H9 (cell line): Measurements from ENCODE around the gene CDK12. TPM values are rescaled to one million over a fixed set of nuclear protein-coding genes. Genes with fewer than 3 reads are reported as not detected.

Experiments
- DNase-seq: peaks from one replicate; pipeline ENCODE4 v3.0.0-alpha.2; 2017
- H2AFZ ChIP-seq: one replicate; pipeline ENCODE4 v1.6.1; 2013; ENCODE audit warnings: mild to moderate bottlenecking, low read length, control low read depth, moderate library complexity
- H2AK5ac ChIP-seq: 2 replicates; pipeline ENCODE4 v1.6.1; 2013; ENCODE audit warnings: low read length, control low read depth, mixed read lengths; ENCODE audit not compliant: insufficient read length
- H2BK120ac ChIP-seq: one replicate; pipeline ENCODE4 v1.6.1; 2013; ENCODE audit warnings: low read depth, mild to moderate bottlenecking, low read length, control low read depth, inconsistent platforms; ENCODE audit not compliant: poor library complexity, severe bottlenecking
- H2BK12ac ChIP-seq: 2 replicates; pipeline ENCODE4 v1.6.1; 2013; ENCODE audit warnings: low read length, control low read depth, mixed read lengths, low read depth; ENCODE audit not compliant: insufficient read length
- H2BK15ac ChIP-seq: 2 replicates; pipeline ENCODE4 v1.6.1; 2013; ENCODE audit warnings: low read depth, low read length, control low read depth
- H2BK20ac ChIP-seq: one replicate; pipeline ENCODE4 v1.6.1; 2013; ENCODE audit warnings: low read depth, mild to moderate bottlenecking, low read length, control low read depth, inconsistent platforms; ENCODE audit not compliant: poor library complexity, severe bottlenecking
- H2BK5ac ChIP-seq: 2 replicates; pipeline ENCODE4 v1.6.1; 2013; ENCODE audit warnings: low read length, control low read depth, mixed read lengths; ENCODE audit not compliant: insufficient read length
- H3K14ac ChIP-seq: 2 replicates; pipeline ENCODE4 v1.6.1; 2013; ENCODE audit warnings: low read length, control low read depth; ENCODE audit not compliant: insufficient read depth
- H3K18ac ChIP-seq: 2 replicates; pipeline ENCODE4 v1.6.1; 2013; ENCODE audit warnings: low read depth, mild to moderate bottlenecking, mixed read lengths, low read length, control low read depth; ENCODE audit not compliant: insufficient read length
- H3K23ac ChIP-seq: 2 replicates; pipeline ENCODE4 v1.6.1; 2013; ENCODE audit warnings: low read length, control low read depth, mixed read lengths, low read depth; ENCODE audit not compliant: insufficient read length
- H3K23me2 ChIP-seq: 2 replicates; pipeline ENCODE4 v1.6.1; 2013; ENCODE audit warnings: low read depth, mild to moderate bottlenecking, mixed read lengths, low read length, control low read depth; ENCODE audit not compliant: insufficient read length, poor library complexity, severe bottlenecking
- H3K27ac ChIP-seq: 2 replicates; pipeline ENCODE4 v1.5.1; 2013; ENCODE audit warnings: low read length, control low read depth, mixed read lengths, low read depth; ENCODE audit not compliant: insufficient read length
- H3K27me3 ChIP-seq: 2 replicates; pipeline ENCODE4 v1.6.1; 2013; ENCODE audit warnings: low read length, control low read depth, inconsistent platforms; ENCODE audit not compliant: insufficient read depth
- H3K4ac ChIP-seq: 2 replicates; pipeline ENCODE4 v1.6.1; 2013; ENCODE audit warnings: low read depth, mild to moderate bottlenecking, control low read depth, inconsistent platforms, low read length, moderate library complexity
- H3K4me1 ChIP-seq: 2 replicates; pipeline ENCODE4 v1.6.1; 2013; ENCODE audit warnings: low read length, control low read depth, inconsistent platforms; ENCODE audit not compliant: insufficient read depth
- H3K4me2 ChIP-seq: 2 replicates; pipeline ENCODE4 v1.6.1; 2013; ENCODE audit warnings: low read length, control low read depth, mixed read lengths; ENCODE audit not compliant: insufficient read length, insufficient read depth
- H3K56ac ChIP-seq: 2 replicates; pipeline ENCODE4 v1.6.1; 2013; ENCODE audit warnings: low read depth, mild to moderate bottlenecking, mixed read lengths, low read length, control low read depth; ENCODE audit not compliant: insufficient read length
- H3K79me1 ChIP-seq: 2 replicates; pipeline ENCODE4 v1.6.1; 2013; ENCODE audit warnings: low read depth, mild to moderate bottlenecking, moderate library complexity, low read length, control low read depth, inconsistent platforms; ENCODE audit not compliant: insufficient read depth, poor library complexity, severe bottlenecking
- H3K79me2 ChIP-seq: 2 replicates; pipeline ENCODE4 v1.6.1; 2013; ENCODE audit warnings: low read length, control low read depth, inconsistent platforms; ENCODE audit not compliant: insufficient read depth
- H3K9ac ChIP-seq: 2 replicates; pipeline ENCODE4 v1.6.1; 2013; ENCODE audit warnings: low read length, control low read depth, mixed read lengths; ENCODE audit not compliant: insufficient read length; ENCODE audit errors: extremely low read depth
- H3K9me3 ChIP-seq: one replicate; pipeline ENCODE4 v1.6.1; 2013; ENCODE audit warnings: low read depth, low read length, inconsistent platforms; ENCODE audit not compliant: control insufficient read depth
- H3T11ph ChIP-seq: one replicate; pipeline ENCODE4 v1.6.1; 2013; ENCODE audit warnings: mild to moderate bottlenecking, low read length, control low read depth, inconsistent platforms
- H4K20me1 ChIP-seq: one replicate; pipeline ENCODE4 v1.6.1; 2013; ENCODE audit not compliant: control insufficient read depth, insufficient read length, insufficient read depth
- H4K5ac ChIP-seq: 2 replicates; pipeline ENCODE4 v1.6.1; 2013; ENCODE audit warnings: low read depth, mild to moderate bottlenecking, mixed read lengths, low read length, control low read depth; ENCODE audit not compliant: insufficient read length
- H4K8ac ChIP-seq: replicated peaks from 2 replicates; pipeline ENCODE4 v1.6.1; 2013; ENCODE audit warnings: low read length, control low read depth, mixed read lengths, low read depth; ENCODE audit not compliant: insufficient read length
- H4K91ac ChIP-seq: 2 replicates; pipeline ENCODE4 v1.6.1; 2013; ENCODE audit warnings: low read depth, mild to moderate bottlenecking, moderate library complexity, mixed read lengths, low read length, control low read depth; ENCODE audit not compliant: insufficient read length
- H3K27ac Mint-ChIP-seq, 3 experiments: 2 replicates in 2 of 3; 3 replicates in 1 of 3; pipeline ENCODE4 v1.8.0; 2020 to 2021; ENCODE audit warnings: mixed read lengths in 3 of 3, mild to moderate bottlenecking in 1 of 3, moderate library complexity in 1 of 3
- H3K27me3 Mint-ChIP-seq: 2 replicates; pipeline ENCODE4 v1.8.0; 2021; ENCODE audit warnings: low read depth, mild to moderate bottlenecking, moderate library complexity, mixed read lengths
- H3K36me3 Mint-ChIP-seq, 3 experiments: 2 replicates in 2 of 3; 3 replicates in 1 of 3; pipeline ENCODE4 v1.8.0; 2020 to 2021; ENCODE audit warnings: low read depth in 3 of 3, mixed read lengths in 3 of 3; ENCODE audit not compliant: insufficient read depth in 1 of 3
- H3K4me1 Mint-ChIP-seq, 2 experiments: 2 replicates each; pipeline ENCODE4 v1.8.0; 2020; ENCODE audit warnings: mixed read lengths in 2 of 2
- H3K4me3 Mint-ChIP-seq, 2 experiments: 2 replicates in 1 of 2; 3 replicates in 1 of 2; pipeline ENCODE4 v1.8.0; 2020 to 2021; ENCODE audit warnings: mild to moderate bottlenecking in 2 of 2, mixed read lengths in 2 of 2, moderate library complexity in 1 of 2
- H3K9me3 Mint-ChIP-seq, 2 experiments: 2 replicates in 1 of 2; 3 replicates in 1 of 2; pipeline ENCODE4 v1.8.0; 2020; ENCODE audit warnings: mild to moderate bottlenecking in 2 of 2, mixed read lengths in 2 of 2, moderate library complexity in 1 of 2
- WGBS: extraction: QIAGEN DNeasy Blood & Tissue Kit; methylation state at CpG from one replicate; pipeline ENCODE4 v1.1.7; 2013; ENCODE audit warnings: missing lambda C conversion rate, low lambda C conversion rate, mixed read lengths; ENCODE audit not compliant: insufficient read length; ENCODE audit errors: extremely low coverage; 5-methylcytosine and 5-hydroxymethylcytosine counted together
- total RNA-seq: library from RNA; stranded (reverse); gene quantifications from 2 replicates; pipeline ENCODE4 v1.2.1, GENCODE V29; 2021
- TF ChIP-seq, protein P1 (sequence below): fragments of 200-600 bp; sonication (generic); conservative IDR thresholded peaks from 3 replicates; pipeline ENCODE4 v1.8.0; 2021; ENCODE audit warnings: antibody characterized with exemption, mild to moderate bottlenecking

CDK12 gene
- total RNA-seq, 1 experiment from 2014 or later = 87.6 TPM

DNA sequence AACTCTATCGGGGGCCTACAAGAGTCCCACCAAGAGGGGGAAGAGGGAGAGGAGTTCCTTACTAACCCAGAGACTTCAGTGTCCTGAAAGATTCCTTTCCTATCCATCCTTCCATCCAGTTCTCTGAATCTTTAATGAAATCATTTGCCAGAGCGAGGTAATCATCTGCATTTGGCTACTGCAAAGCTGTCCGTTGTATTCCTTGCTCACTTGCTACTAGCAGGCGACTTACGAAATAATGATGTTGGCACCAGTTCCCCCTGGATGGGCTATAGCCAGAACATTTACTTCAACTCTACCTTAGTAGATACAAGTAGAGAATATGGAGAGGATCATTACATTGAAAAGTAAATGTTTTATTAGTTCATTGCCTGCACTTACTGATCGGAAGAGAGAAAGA lies 70.0 kb downstream of the CDK12 start:
- WGBS = no CpG with 5 or more reads among the region's 6 CpGs
- Histone ChIP-seq H3T11ph (no peak overlapping the region), H4K5ac (no peak overlapping the region), H4K20me1 (no peaks in the 10 kb centered on the region), H2BK12ac (no peak overlapping the region), H2BK5ac (no peak overlapping the region), H3K27me3 (no peaks in the 10 kb centered on the region), H3K23me2 (no peaks in the 10 kb centered on the region), H3K27ac (no peak overlapping the region), H4K91ac (no peak overlapping the region), H3K4me2 (no peak overlapping the region), H3K9ac (no peak overlapping the region), H3K14ac (no peak overlapping the region), H2BK120ac (no peak overlapping the region), H2AK5ac (no peak overlapping the region), H3K18ac (no peak overlapping the region), H2BK20ac (no peak overlapping the region), H4K8ac (no peak overlapping the region), H3K4me1 (no peaks in the 10 kb centered on the region), H2AFZ (no peak overlapping the region), H3K79me2 (no peaks in the 10 kb centered on the region; the same call in 1 of the 2 replicates), H2BK15ac (no peak overlapping the region), H3K9me3 (no peaks in the 10 kb centered on the region), H3K4ac (no peak overlapping the region), H3K79me1 (no peaks in the 10 kb centered on the region), H3K23ac (no peak overlapping the region), H3K56ac (no peak overlapping the region)
- Mint-ChIP-seq H3K27ac (no peak overlapping the region), H3K9me3 (no peaks in the 10 kb centered on the region), H3K36me3 (peaks cover 11 to 52% (median 45%) of the 10 kb centered on the region in 3 experiments; a peak in 6 of 7 replicates), H3K27me3 (no peaks in the 10 kb centered on the region), H3K4me3 (no peak overlapping the region; a peak in 1 of 5 replicates), H3K4me1 (no peaks in the 10 kb centered on the region)
- TF ChIP-seq, protein P1, sequence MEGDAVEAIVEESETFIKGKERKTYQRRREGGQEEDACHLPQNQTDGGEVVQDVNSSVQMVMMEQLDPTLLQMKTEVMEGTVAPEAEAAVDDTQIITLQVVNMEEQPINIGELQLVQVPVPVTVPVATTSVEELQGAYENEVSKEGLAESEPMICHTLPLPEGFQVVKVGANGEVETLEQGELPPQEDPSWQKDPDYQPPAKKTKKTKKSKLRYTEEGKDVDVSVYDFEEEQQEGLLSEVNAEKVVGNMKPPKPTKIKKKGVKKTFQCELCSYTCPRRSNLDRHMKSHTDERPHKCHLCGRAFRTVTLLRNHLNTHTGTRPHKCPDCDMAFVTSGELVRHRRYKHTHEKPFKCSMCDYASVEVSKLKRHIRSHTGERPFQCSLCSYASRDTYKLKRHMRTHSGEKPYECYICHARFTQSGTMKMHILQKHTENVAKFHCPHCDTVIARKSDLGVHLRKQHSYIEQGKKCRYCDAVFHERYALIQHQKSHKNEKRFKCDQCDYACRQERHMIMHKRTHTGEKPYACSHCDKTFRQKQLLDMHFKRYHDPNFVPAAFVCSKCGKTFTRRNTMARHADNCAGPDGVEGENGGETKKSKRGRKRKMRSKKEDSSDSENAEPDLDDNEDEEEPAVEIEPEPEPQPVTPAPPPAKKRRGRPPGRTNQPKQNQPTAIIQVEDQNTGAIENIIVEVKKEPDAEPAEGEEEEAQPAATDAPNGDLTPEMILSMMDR = no peak
- DNase-seq = no peak
